ENCODE measurements around the gene CD101.

DNA sequence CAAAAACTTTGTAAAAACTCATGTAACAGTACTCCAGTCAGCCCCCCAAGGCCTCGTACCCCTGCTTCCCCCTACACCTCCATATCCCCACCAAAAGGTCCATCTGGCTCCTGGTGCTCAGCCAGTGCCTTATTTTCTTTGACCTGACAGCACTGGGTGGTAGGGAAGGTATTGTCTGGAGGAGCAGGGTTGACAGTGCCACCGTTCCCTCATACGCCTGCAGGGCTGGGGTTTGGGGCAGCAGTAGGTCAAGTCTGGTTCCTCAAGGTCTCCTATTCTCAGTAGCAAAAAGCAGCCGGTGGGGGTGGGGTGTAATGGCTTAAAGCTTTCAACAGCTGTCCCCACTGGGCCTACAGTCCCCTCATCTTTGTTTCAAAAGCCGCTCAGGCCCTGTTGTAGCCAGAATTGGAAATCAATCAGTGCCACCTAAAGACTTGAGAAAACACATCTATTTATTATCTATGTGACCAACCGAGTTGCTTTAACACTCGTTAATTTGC, 33.3 kb downstream of the CD101 start:
- TF ChIP-seq, protein P1, sequence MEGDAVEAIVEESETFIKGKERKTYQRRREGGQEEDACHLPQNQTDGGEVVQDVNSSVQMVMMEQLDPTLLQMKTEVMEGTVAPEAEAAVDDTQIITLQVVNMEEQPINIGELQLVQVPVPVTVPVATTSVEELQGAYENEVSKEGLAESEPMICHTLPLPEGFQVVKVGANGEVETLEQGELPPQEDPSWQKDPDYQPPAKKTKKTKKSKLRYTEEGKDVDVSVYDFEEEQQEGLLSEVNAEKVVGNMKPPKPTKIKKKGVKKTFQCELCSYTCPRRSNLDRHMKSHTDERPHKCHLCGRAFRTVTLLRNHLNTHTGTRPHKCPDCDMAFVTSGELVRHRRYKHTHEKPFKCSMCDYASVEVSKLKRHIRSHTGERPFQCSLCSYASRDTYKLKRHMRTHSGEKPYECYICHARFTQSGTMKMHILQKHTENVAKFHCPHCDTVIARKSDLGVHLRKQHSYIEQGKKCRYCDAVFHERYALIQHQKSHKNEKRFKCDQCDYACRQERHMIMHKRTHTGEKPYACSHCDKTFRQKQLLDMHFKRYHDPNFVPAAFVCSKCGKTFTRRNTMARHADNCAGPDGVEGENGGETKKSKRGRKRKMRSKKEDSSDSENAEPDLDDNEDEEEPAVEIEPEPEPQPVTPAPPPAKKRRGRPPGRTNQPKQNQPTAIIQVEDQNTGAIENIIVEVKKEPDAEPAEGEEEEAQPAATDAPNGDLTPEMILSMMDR (IDR thresholded peaks at IDR 0.05; ENCODE audit: borderline replicate concordance, extremely low read depth, low read length, poor library complexity, severe bottlenecking) = no peak
- no peak for TF ChIP-seq EZH2 (IDR thresholded peaks at IDR 0.05; ENCODE audit: borderline replicate concordance, low read depth, low read length, severe bottlenecking)

Data from DND-41 (cell line).